ENCODE measurements around the gene DRG2.

The DRG2 gene

GRCh38 chr17:18087610-18088491 is at the start of gene DRG2:
Gene DRG2 (plus strand): TSS chr17:18087948. CDS start chr17:18088024, 76 bp downstream.
- DNase-seq: peak; percentile 81

GRCh38 chr17:18038149-18038850 is 49.4 kb upstream of the DRG2 start:
- peak; percentile 15 for DNase-seq

GRCh38 chr17:18038861-18039534 is 48.8 kb upstream of the DRG2 start, which contains the start of the genes ATPAF2 and GID4:
Gene ATPAF2 (minus strand): TSS chr17:18039168. CDS start chr17:18039013, 155 bp downstream.
Gene GID4 (plus strand): TSS chr17:18039408. CDS start chr17:18039465, 57 bp downstream.
- peak; percentile 99 for DNase-seq

GRCh38 chr17:18039535-18040260 is 48.0 kb upstream of the DRG2 start:
- DNase-seq: peak; percentile 60

GRCh38 chr17:18040261-18040858 is 47.4 kb upstream of the DRG2 start:
- DNase-seq: no peak

GRCh38 chr17:18041776-18042175 is 46.0 kb upstream of the DRG2 start:
- DNase-seq: no peak

- DNase-seq: no peak
Observed at GRCh38 chr17:18042983-18043382, 44.8 kb upstream of the DRG2 start.

GRCh38 chr17:18043491-18043890 is 44.3 kb upstream of the DRG2 start:
- DNase-seq: no peak

- no peak for DNase-seq
Observed at GRCh38 chr17:18044609-18045008, 43.1 kb upstream of the DRG2 start.

- DNase-seq: no peak
Observed at GRCh38 chr17:18045691-18046350, 41.9 kb upstream of the DRG2 start.

- no peak for DNase-seq
Observed at GRCh38 chr17:18055597-18055996, 32.2 kb upstream of the DRG2 start.

GRCh38 chr17:18056214-18056613 is 31.5 kb upstream of the DRG2 start:
- no peak for DNase-seq

GRCh38 chr17:18059283-18059682 is 28.5 kb upstream of the DRG2 start:
- no peak for DNase-seq

- no peak for DNase-seq
Observed at GRCh38 chr17:18064053-18064452, 23.7 kb upstream of the DRG2 start.

GRCh38 chr17:18065546-18065945 is 22.2 kb upstream of the DRG2 start:
- DNase-seq: no peak

GRCh38 chr17:18066866-18067265 is 20.9 kb upstream of the DRG2 start:
- DNase-seq: no peak

- DNase-seq: no peak
Observed at GRCh38 chr17:18069101-18069500, 18.6 kb upstream of the DRG2 start.

- no peak for DNase-seq
Observed at GRCh38 chr17:18070861-18071340, 16.8 kb upstream of the DRG2 start.

- no peak for DNase-seq
Observed at GRCh38 chr17:18071751-18072150, 16.0 kb upstream of the DRG2 start.

- no peak for DNase-seq
Observed at GRCh38 chr17:18074566-18075272, 13.0 kb upstream of the DRG2 start.

- DNase-seq: no peak
Observed at GRCh38 chr17:18076936-18077335, 10.8 kb upstream of the DRG2 start.
